GM18499 (cell line): ENCODE data around the gene FGF16.
"Not testable (repeated sequence)": the region's sequence is repeated elsewhere in the genome, so short reads cannot be mapped to it uniquely, and the experiment has no call there.

Source experiments
- ATAC-seq: cut with Tn5 transposase; IDR thresholded peaks from one replicate; pipeline ENCODE4 v1.9.1; 2021; ENCODE audit warnings: moderate number of reproducible peaks; ENCODE audit not compliant: insufficient read depth, unreplicated experiment

FGF16 gene

DNA sequence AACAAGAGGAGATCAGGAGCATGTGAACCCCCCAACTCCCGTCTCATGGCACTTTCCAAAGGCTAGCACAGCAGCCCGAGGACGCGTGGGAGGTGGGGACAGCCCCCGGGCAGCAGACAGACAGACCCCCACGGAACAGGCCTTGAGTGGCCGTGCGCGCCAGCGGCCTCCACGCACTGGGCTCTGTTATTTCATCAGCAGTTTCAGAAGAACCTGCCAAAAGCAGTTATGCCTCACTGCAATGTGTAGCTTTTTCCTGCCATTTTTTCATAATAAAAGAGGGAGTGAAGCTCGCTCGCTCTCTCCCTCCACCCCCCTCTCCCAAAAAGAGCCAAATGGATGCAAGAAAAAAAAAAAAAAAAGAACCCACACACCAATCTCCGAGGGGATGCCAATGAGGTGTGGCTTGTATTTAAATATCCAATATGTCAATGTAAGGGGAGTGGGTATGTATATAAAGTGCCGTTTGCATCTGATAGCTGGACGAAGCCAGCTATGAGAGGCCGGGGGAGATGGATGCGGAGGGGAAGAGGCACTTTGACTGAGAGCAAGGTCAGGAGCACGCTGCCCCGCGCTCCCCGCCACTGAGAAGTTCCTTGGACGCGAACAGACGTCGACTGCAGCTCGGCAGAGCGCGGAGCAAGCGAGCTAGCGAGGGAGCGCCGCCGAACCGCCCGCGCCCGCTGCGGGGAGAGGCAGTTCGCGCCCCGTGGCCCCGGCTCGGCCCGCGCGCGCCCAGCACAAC is at the start of gene FGF16:
FGF16 (plus strand) TSS at position 482 of the 745 bp plus-strand sequence. CDS start 286 bp downstream, outside the sequence.
- ATAC-seq, result no peak

DNA sequence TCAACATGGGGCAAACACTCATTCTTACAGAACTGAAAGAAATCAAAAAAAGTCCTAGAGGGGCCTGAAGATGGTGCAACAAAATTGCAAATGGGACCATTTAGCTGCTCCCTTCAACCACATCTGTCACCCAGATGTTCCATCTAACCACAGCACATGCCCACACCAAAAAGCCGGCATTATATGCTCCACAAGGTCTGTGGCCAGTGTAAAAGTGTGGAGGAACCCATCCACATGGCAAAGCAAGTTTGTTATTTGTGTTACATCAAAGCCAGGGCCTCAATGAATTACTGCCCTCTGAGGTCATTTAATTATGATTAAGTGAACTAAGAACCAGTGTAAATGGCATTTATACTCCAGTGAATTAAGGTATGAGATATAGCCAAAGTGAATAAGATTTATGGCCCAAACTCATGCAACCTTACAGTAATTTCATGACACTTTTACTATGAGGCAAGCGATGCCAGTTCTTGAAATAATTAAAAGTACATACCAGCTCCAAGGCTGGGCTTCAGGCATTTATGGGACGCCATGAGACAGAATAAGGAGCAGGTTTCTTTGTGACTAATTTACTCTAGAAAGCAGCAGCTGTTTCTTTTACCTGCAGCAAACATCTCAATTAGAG is 48.7 kb upstream of the FGF16 start:
- ATAC-seq, result no peak

DNA sequence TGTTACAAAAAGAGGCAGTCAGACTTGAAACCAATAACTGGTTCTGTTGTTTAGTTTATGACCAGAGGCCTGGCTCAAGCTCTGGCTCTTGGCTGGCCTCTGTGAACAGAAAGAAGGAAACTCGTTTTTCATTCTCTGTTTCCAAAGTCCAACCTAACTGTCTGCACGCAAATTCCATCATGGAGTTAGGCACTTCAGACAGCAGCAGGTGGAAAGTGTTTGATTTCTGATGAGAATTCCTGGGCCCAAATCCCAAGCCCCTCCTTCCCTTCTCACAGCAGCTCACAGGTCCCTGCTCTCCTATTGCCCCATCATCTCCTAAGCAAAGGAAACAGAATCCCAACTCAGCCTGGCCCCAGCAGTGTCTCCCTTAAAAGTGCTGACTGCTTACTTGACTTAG is 42.8 kb upstream of the FGF16 start:
- no peak for ATAC-seq

DNA sequence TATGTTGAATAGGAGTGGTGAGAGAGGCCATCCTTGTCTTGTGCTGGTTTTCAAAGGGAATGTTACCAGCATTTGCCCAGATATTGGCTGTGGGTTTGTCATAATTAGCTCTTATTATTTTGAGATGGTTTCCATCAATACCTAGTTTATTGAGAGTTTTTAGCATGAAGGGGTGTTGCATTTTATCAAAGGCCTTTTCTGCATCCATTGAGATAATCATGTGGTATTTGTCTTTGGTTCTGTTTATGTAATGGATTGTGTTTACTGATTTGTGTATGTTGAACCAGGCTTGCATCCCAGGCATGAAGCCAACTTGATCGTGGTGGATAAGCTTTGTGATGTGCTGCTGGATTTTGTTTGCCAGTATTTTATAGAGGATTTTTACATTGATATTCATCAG is 39.4 kb upstream of the FGF16 start:
- not testable (repeated sequence) for ATAC-seq

DNA sequence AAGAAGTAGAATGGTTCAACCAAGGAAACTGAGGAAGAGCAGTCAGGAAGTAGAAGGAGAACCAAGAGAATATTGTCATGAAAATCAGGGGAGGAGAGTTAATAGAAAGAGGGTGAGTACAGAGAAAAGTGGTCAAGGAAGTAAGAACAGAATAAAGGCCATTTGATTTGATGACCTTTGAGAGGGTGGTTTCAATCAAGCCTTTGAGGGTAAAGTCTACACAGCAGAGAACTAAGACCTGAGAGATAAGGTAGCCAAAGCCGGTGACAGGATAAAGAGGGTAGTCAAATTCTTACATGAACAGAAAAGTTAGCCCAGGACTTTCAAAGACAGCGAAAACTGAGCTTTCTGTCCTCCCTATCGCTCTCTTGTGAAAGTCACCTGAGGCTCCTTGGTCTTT is 34.6 kb upstream of the FGF16 start:
- no peak for ATAC-seq

DNA sequence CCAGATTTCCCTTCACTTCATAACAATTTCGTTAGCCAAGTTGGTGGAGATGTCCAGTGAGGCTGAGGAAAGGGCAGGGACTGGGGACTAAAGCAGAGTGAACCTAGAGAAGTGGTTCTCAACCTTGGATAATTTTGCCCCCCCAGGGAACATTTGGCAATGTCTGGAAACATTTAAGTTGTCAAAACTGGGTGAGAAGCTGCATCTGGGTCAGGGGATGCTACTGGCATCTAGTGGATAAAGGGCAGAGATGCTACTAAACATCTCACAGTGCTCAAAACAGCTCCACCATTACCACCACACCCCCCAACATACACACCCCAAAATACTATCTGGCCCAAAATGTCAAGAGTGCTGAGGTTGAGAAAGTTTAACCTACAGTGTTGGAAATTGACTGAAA is 32.0 kb upstream of the FGF16 start:
- no peak for ATAC-seq

DNA sequence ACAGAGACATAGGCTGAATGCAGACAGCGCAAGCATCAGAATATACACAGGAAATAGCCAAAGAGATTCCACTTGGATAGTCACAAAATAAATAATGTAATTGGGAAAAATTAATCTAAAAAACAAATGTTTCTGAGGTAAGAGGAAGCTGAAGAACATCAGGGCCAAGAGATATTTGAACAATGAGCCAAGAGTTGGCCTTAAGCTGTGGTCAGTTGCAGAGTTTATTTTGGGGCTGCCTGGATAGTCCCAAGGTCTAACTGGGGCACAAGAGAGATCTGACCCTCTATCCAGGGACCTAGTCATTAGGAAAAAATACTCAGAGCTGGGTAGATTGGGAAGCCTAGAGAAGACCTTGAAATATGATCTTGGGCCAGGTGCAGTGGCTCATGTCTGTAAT is 31.3 kb upstream of the FGF16 start:
- ATAC-seq, result no peak

DNA sequence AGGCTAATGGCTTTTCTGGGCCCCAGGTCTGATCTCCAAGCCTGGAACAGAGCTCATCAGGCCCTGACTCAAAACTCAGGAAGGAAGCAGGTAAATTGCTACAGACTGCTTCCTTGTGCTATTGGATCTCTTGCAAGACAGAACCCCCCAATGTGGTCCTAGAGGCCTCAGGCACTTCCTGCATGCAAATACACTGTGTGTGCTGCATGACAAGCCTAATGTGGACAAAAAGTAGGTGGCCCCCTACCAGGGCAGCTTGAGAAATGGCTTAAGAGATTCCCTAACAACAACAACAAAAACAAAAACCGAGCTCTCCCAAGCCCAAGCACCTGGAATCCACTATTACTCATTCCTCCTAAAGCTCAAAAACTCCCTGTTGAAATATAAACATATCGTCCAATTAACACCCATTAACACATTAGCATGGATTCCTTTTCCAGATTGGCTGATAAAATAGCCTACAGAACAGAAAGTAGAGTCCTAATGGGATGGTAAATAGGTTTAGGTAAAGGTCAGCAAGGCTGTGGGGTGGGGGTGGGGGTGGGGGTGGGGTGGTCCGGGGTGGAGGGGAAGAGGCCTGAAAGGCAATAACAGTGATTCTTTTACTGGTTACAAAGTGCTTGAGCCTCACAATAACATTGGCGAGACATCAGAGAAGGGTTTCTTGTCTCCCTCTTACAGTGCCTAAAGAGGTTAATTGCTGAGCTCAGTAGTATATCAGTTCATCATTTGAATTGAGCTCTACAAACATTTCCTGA is 24.1 kb upstream of the FGF16 start:
- no peak for ATAC-seq

DNA sequence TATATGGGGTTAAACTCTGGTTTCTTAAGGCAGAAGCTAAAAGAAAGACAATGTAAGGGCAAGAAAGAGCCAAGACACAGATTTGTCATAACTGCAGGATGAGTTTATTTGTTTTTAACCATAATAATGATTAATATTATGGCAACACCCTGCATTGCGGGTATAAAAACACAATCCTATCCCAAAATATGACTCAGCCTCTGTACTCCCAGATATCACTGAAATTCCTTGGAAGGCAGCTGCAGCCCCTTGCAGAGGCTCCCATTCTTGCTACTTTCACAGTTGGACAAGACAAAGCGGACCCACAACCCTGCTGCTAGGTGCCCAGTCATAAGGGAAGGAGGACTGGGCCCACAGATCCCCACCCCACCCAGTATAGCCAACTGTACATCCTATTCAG is 20.4 kb upstream of the FGF16 start:
- no peak for ATAC-seq

DNA sequence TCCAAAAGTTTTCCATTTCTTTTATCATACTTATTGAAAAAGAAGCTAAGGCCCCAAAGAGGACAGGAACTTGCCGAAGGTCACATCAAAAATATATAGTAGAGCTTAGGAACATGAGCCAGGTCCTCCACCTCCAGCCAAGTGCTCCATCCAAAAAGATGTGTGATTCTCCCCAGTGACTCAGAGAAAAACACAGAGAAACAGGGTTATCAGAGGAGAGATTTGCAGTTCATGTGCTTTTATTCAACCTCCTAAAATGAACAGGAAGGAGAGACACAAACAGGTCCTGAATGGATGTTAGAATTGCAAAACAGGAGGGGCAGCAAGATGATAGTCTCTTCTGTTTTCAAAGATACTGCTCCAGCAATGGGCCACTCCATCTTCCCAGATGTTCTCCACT is 19.6 kb upstream of the FGF16 start:
- no peak for ATAC-seq

DNA sequence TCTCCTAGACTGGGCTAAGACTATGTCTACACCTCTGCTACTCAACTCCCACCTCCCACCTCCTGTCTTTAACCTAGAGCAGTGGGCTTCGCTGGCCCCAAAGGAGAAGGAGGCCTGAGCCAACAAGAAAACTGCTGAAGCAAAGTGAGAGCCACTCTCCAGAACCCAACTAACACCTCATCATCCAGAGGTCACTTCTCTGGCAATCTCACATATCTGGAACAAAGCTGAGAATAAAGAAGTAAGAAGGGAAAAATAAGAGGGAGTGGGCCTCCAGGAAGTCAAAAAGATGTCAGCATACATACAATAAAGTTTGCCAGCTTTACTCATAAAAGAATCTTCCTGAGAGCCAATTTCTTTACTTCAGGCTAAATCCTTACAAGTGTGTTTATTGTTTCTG is 18.6 kb upstream of the FGF16 start:
- ATAC-seq, result no peak

DNA sequence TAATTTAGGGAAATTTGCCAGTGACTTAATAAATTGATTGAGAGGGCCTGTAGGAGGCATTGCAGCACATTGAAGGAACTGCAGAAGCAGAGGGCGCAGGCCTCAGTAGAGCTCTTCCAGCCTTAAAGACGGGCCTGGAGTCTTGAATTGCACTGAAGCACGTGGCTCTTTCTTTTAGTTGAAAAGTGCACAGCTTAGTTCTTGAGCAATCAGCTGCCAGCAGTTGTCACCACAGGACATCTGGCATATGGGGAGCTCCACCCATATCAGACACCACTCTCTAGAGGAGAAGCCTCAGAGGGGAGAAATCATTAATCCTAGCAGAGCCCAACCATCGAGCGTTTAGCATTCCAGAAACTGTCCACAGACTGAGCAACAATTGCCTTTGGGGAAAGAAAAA is 16.0 kb upstream of the FGF16 start:
- ATAC-seq, result no peak

DNA sequence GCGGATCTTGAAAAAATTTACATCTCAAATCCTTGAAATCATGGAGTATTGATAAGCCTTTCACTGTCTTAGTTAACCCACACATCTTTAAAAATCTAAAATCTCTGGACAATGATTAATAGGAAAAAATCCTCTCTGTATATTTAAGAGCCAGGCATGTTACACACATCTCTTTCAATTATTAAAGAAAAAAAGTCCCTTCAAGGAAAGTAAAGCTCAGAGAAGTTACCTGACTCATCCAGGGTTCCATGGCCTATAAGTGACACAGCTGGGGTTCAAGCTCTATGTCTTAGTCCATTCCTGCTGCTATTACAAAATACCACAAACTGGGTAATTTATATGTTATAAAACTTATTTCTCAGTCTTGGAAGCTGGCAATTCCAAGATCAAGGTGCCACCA is 14.2 kb upstream of the FGF16 start:
- no peak for ATAC-seq

DNA sequence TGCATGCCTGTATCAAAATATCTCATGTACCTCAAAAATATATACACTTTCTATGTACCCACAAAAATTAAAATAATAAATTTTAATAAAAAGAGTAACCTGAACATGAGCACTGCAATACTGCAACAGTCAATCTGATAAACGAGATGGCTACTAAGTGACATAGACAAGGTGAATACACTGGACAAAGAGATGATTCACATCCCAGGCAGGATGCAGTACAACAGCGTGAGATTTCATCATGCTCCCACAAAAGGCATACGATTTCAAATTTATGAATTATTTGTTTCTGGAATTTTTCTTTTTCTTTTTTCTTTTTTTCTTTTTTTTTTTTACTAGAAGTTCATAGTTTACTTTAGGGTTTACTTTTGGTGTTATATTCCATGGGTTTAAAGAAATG is 12.2 kb upstream of the FGF16 start:
- ATAC-seq, result no peak

DNA sequence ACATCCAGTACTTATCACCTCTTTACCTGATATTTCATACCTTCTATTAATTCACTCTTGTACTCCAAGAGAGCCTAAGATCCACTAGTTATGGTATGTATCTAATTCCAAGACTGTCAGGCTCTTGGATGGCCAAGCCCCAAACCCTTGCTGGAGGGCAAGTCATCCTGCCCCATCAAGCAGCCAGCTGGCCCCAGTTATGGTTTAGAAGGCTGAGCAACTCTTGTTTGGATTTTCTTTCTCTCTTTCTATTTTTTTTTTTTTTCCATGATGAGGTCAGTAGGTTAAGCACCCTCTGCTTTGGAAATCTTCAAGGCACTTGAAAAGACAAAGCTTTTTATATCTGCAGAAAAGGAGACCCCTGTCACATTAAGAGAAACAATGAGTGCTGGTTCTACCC is 10.9 kb upstream of the FGF16 start:
- no peak for ATAC-seq

DNA sequence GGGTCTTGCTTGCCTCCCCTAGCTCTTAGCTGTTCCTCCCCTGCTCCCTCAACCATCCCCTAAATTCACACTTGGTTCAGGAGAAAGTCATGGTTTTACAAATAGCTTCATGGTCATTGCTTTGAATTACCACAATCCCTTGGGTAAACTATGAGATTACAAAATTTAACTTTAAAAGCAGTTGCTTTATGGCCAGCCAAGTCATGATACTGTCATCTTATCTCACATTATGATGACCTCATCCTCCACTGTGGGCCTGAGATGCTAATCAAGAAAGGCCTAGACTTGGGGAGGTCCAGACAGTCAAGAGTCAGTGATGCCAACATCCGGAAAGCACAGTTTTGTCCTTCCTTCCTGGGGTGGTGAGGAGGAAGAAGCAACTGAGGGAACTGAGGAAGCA is 10.5 kb upstream of the FGF16 start:
- no peak for ATAC-seq

DNA sequence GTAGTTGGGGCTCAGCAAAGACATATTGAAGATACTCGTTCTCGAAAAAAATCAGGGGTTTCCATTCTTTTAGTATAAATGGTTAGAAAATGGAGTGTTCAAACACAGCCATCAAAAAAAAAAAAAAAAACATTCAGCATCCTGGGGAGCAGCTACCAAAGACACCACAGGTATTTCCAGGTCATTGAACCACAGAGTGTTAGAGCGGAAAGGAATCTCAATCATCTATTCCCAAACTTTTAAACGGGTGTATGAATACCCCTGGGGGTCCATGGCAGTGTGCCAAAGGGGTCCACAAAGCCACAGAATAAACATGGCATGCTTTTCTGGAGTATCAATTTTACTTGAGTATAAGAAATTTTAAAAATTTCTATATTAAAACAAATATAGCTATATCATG is 6.9 kb upstream of the FGF16 start:
- ATAC-seq, result no peak

DNA sequence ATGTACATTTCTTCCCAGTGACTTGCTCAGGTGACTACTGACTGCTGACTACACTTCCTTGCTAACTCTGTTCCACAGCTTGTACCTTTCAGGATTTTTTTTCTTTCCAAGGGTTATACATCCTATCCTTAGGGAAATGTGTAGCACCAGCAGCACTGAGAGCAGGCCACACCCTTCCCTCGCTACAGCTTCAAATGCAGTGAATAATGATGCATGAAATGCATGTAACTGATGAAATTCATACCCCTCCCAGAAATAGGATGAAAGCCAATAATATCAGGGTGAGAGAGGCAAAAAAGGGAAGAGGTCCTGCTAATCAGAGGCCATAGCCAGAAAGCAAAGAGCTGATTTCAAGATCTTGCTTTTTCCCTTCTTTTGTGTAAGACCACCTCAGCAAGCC is 6.2 kb upstream of the FGF16 start:
- ATAC-seq, result no peak

DNA sequence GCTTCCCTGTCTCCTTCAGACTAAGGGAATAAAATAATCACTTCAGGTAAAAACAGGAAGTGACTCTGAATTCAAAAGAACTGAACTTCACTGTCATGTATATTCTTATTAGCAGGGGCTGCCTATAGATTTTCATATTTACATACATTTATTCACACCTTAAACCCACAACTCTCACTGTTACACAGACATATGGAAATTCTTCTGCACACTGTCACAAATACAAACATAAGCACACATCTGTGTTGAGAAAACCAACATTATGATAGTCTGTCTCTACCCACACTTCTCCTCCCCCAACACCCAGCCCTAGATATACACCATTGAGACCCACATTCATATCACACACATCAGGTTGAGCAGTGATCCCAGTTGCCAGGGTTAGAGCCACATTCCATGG is 5.7 kb upstream of the FGF16 start:
- ATAC-seq, result no peak

DNA sequence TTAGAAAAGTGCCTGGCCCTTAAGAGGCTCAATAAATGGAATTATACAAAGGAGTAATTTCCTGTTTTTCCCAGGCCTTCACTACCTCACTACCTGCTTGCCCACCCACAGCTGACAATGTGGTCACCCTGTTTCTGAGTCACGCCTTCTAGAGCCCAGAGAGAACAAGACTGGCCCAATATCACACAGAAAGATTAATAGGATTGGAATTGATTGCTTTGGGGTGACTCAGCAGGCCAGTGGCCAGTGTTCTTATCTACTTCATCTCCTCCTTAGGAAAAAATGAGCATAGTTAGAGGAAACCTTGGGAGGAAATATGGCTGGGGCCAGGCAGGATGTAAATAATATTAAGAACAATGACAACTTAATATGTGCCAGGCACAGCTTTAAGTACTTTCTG is 4.5 kb upstream of the FGF16 start:
- ATAC-seq, result no peak

DNA sequence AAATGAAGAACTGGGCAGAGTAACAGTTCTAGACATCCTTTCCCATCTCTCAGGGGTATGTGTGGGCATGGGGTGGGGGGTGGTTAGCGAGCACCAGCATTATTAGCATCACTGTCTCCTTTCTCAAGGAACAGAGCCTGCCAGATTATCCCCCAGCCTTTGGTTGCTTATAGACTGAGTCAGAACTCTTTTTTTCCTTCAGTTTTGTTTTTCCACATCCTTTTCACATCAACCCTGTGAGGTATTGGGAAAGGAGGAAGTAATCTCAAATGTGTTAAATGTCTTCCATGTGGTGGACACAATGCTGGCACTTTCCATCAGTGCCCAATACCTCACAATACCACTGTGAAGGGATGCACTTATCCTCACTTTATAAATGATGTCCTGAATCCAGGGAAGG is 3.1 kb upstream of the FGF16 start:
- ATAC-seq, result no peak

DNA sequence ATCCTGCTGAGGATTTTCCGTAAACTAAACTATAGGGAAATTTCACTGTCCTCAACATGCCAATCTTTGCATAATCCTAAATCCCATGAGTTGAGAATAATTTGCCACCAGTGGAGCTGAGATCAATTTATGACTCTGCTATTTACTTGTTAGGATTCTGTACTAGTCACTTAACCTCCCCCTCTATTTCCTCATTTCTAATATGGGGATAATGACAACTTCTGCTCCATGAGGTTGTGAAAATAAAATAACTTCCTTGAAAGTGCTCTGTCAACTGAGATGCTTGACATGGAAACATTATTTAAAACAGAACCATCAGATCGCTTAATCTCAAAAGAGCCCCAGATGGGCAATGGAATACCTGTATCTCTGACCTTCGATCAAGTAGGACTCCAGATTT is 2.6 kb upstream of the FGF16 start:
- ATAC-seq, result no peak
